ENCODE data around the gene LGALS4. TPM values are rescaled to one million over a fixed set of nuclear protein-coding genes. Genes with fewer than 3 reads are reported as not detected.

LGALS4 gene
- total and polyA plus RNA-seq, 9 of the 15 experiments (the other 6 are each of a cell fraction or from before 2014, with no cell fraction given) = 0.08 to 1.1 (median 0.30) TPM; not detected in 3

DNA sequence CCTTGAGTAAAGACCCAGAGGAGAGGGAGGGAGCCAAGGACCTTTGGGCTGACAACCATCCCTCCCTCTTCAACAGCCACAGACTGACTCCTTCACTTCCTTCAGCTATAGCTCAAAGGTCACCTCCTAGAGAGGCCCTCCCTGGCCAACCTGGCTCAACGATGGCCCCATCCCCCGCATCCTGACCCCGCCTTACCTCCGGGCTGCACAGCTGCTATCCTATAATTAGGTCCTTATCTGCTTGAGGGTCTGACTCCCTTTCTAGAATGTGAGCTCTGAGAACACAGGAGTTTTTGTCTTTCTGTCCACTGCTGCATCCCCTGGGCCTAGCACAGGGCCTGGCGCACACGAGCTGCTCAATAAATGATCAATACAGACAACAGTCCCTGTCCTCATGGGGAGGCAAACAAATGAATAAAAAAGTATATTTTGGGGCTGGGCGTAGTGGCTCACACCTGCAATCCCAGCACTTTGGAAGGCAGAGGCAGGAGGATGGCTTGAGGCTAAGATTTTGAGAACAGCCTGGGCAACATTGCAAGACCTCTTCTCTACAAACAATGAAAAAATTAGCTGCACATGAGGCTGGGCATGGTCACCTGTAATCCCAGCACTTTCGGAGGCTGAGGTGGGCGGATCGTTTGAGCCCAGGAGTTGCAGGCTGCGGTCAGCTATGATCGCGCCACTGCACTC lies 6.6 kb upstream of the LGALS4 start (continued):
- no peak for TF ChIP-seq SIN3A (IDR thresholded peaks at IDR 0.05; ENCODE audit: borderline replicate concordance in 2 of 2, control insufficient read depth in 1 of 2, low read depth in 2 of 2, low read length in 2 of 2)
- no peak for TF ChIP-seq MCM2 (IDR thresholded peaks at IDR 0.05; ENCODE audit: low read depth)
- TF ChIP-seq JUND (IDR thresholded peaks at IDR 0.05; ENCODE audit: borderline replicate concordance, low read depth, low read length) = peak; percentile 80
- peak; percentile 63; the same call in 1 of the 3 replicates for TF ChIP-seq JUND (tag; IDR thresholded peaks at IDR 0.05; ENCODE audit: borderline replicate concordance, low read depth, low read length)
- no peak for TF ChIP-seq ZNF764 (CRISPR knock-in tag; IDR thresholded peaks at IDR 0.05; ENCODE audit: low read depth)
- peak; percentile 91 for TF ChIP-seq CBFA2T3 (IDR thresholded peaks at IDR 0.05)
- TF ChIP-seq, protein P1, sequence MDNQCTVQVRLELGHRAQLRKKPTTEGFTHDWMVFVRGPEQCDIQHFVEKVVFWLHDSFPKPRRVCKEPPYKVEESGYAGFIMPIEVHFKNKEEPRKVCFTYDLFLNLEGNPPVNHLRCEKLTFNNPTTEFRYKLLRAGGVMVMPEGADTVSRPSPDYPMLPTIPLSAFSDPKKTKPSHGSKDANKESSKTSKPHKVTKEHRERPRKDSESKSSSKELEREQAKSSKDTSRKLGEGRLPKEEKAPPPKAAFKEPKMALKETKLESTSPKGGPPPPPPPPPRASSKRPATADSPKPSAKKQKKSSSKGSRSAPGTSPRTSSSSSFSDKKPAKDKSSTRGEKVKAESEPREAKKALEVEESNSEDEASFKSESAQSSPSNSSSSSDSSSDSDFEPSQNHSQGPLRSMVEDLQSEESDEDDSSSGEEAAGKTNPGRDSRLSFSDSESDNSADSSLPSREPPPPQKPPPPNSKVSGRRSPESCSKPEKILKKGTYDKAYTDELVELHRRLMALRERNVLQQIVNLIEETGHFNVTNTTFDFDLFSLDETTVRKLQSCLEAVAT (IDR thresholded peaks at IDR 0.05) = no peak
- no peak for TF ChIP-seq ZNF253 (CRISPR knock-in tag; conservative IDR thresholded peaks at IDR 0.05)
- TF ChIP-seq, protein P2, sequence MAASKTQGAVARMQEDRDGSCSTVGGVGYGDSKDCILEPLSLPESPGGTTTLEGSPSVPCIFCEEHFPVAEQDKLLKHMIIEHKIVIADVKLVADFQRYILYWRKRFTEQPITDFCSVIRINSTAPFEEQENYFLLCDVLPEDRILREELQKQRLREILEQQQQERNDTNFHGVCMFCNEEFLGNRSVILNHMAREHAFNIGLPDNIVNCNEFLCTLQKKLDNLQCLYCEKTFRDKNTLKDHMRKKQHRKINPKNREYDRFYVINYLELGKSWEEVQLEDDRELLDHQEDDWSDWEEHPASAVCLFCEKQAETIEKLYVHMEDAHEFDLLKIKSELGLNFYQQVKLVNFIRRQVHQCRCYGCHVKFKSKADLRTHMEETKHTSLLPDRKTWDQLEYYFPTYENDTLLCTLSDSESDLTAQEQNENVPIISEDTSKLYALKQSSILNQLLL (CRISPR knock-in tag; IDR thresholded peaks at IDR 0.05; ENCODE audit: borderline replicate concordance) = no peak
- 0 out of 2 replicates have a peak, but pooled peaks have one; percentile 15 for TF ChIP-seq ZFX (CRISPR knock-in tag; IDR thresholded peaks at IDR 0.05)
- TF ChIP-seq NCOR1 (IDR thresholded peaks at IDR 0.05) = peak; percentile 90
- peak; percentile 82; the same call in 1 of the 2 replicates for TF ChIP-seq NCOA1 (IDR thresholded peaks at IDR 0.05; ENCODE audit: low read depth)
- no peak for TF ChIP-seq ZBTB1 (CRISPR knock-in tag; IDR thresholded peaks at IDR 0.05; ENCODE audit: borderline replicate concordance, low read depth)
- 0 out of 2 replicates have a peak, but pooled peaks have one; percentile 17 for TF ChIP-seq EHMT2 (IDR thresholded peaks at IDR 0.05)
- TF ChIP-seq DPF2 (IDR thresholded peaks at IDR 0.05) = peak; percentile 79
- no peak for TF ChIP-seq U2AF1 (optimal IDR thresholded peaks at IDR 0.05; ENCODE audit: low read depth, low read length)
- no peak for TF ChIP-seq SNIP1 (IDR thresholded peaks at IDR 0.05; ENCODE audit: low read depth)
- TF ChIP-seq, protein P3, sequence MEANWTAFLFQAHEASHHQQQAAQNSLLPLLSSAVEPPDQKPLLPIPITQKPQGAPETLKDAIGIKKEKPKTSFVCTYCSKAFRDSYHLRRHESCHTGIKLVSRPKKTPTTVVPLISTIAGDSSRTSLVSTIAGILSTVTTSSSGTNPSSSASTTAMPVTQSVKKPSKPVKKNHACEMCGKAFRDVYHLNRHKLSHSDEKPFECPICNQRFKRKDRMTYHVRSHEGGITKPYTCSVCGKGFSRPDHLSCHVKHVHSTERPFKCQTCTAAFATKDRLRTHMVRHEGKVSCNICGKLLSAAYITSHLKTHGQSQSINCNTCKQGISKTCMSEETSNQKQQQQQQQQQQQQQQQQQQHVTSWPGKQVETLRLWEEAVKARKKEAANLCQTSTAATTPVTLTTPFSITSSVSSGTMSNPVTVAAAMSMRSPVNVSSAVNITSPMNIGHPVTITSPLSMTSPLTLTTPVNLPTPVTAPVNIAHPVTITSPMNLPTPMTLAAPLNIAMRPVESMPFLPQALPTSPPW (CRISPR knock-in tag; IDR thresholded peaks at IDR 0.05) = peak; percentile 85
- TF ChIP-seq RAD21 (CRISPR knock-in tag; conservative IDR thresholded peaks at IDR 0.05 in 1 of 2, IDR thresholded peaks at IDR 0.05 in 1 of 2) = peak in 1 of 2 experiments; percentile 38; a peak in 2 of 4 replicates
- peak; percentile 84 for TF ChIP-seq NR2C1 (IDR thresholded peaks at IDR 0.05)
- peak; percentile 87 for TF ChIP-seq NR2C1 (tag; IDR thresholded peaks at IDR 0.05)
- TF ChIP-seq ZNF589 (CRISPR knock-in tag; IDR thresholded peaks at IDR 0.05; ENCODE audit: low read depth) = no peak
- peak; percentile 76 for TF ChIP-seq EGR1 (conservative IDR thresholded peaks at IDR 0.05)
- peak; percentile 59 for TF ChIP-seq TAL1 (IDR thresholded peaks at IDR 0.05)
- peak in 1 of 2 experiments; percentile 23; a peak in 1 of 3 replicates for TF ChIP-seq CBX3 (IDR thresholded peaks at IDR 0.05; ENCODE audit: borderline replicate concordance in 1 of 2, low read length in 2 of 2)
- TF ChIP-seq SMARCA4 (IDR thresholded peaks at IDR 0.05) = peak; percentile 72; the same call in 1 of the 2 replicates
